WTC11 (cell line): ENCODE results near the gene ARMC8. TPM values are rescaled to one million over a fixed set of nuclear protein-coding genes. Genes with fewer than 3 reads are reported as not detected.

Source experiments
- ATAC-seq: fragments of 200-7000 bp; cut with Tn5 transposase; 2 replicates; pipeline ENCODE4 v1.10.0; 2021; ENCODE audit warnings: mild to moderate bottlenecking, moderate library complexity
- CTCF ChIA-PET: fragments of 300-600 bp; sonication (Branson Sonifier 250); formaldehyde crosslinking; loops from one replicate; lab custom pipeline; 2021; ENCODE audit warnings: antibody characterized with exemption; lab: Charles Lee
- POLR2A ChIA-PET: fragments of 350-600 bp; sonication (Branson Sonifier 250); formaldehyde crosslinking; loops from one replicate; lab custom pipeline; 2021; ENCODE audit warnings: antibody characterized with exemption; lab: Charles Lee
- DNase-seq: peaks from one replicate; pipeline ENCODE4 v3.0.0; 2021; ENCODE audit warnings: low spot score
- H3K27ac Mint-ChIP-seq: 2 replicates; pipeline ENCODE4 v1.8.0; 2021; ENCODE audit warnings: mixed read lengths
- H3K27me3 Mint-ChIP-seq: 2 replicates; pipeline ENCODE4 v1.8.0; 2021; ENCODE audit warnings: low read depth, mild to moderate bottlenecking, moderate library complexity, mixed read lengths
- H3K36me3 Mint-ChIP-seq: 2 replicates; pipeline ENCODE4 v1.8.0; 2021; ENCODE audit warnings: mixed read lengths
- H3K4me1 Mint-ChIP-seq: 2 replicates; pipeline ENCODE4 v1.8.0; 2022; ENCODE audit warnings: mixed read lengths
- H3K4me3 Mint-ChIP-seq: 2 replicates; pipeline ENCODE4 v1.8.0; 2021; ENCODE audit warnings: mild to moderate bottlenecking, moderate library complexity, mixed read lengths
- H3K9me3 Mint-ChIP-seq: 2 replicates; pipeline ENCODE4 v1.8.0; 2021; ENCODE audit warnings: mixed read lengths
- ATF1 ChIP-seq: sonication (generic); formaldehyde crosslinking; IDR thresholded peaks from 2 replicates; pipeline ENCODE4 v1.8.1; 2023; ENCODE audit warnings: mild to moderate bottlenecking, moderate library complexity, missing genetic modification reagents
- CREB1 ChIP-seq: sonication (generic); formaldehyde crosslinking; IDR thresholded peaks from 2 replicates; pipeline ENCODE4 v1.8.0; 2023; ENCODE audit warnings: mild to moderate bottlenecking, missing genetic modification reagents
- EMX1 ChIP-seq: fragments of 250-450 bp; sonication (Bioruptor Pico); IDR thresholded peaks from 2 replicates; pipeline ENCODE4 v1.8.0; 2021; ENCODE audit warnings: mild to moderate bottlenecking
- FOXJ3 ChIP-seq: sonication (generic); formaldehyde crosslinking; IDR thresholded peaks from 2 replicates; pipeline ENCODE4 v1.9.0; 2021; ENCODE audit warnings: missing genetic modification reagents, mild to moderate bottlenecking, borderline replicate concordance
- NR2C2 ChIP-seq: sonication (generic); formaldehyde crosslinking; IDR thresholded peaks from 2 replicates; pipeline ENCODE4 v1.8.0; 2022; ENCODE audit warnings: mild to moderate bottlenecking, missing genetic modification reagents
- OVOL2 ChIP-seq: fragments of 250-450 bp; sonication (Bioruptor Pico); IDR thresholded peaks from 2 replicates; pipeline ENCODE4 v1.9.0; 2021; ENCODE audit warnings: mild to moderate bottlenecking, borderline replicate concordance
- ZBTB21 ChIP-seq: sonication (generic); formaldehyde crosslinking; IDR thresholded peaks from 2 replicates; pipeline ENCODE4 v1.8.1; 2023; ENCODE audit warnings: mild to moderate bottlenecking, missing genetic modification reagents, borderline replicate concordance
- ZNF138 ChIP-seq: sonication (generic); formaldehyde crosslinking; conservative IDR thresholded peaks from 2 replicates; pipeline ENCODE4 v1.8.1; 2022; ENCODE audit warnings: mild to moderate bottlenecking, moderate library complexity, missing genetic modification reagents
- ZNF232 ChIP-seq: sonication (generic); formaldehyde crosslinking; IDR thresholded peaks from 2 replicates; pipeline ENCODE4 v1.8.0; 2022; ENCODE audit warnings: mild to moderate bottlenecking, missing genetic modification reagents
- ZNF317 ChIP-seq: sonication (generic); formaldehyde crosslinking; IDR thresholded peaks from 2 replicates; pipeline ENCODE4 v1.8.1; 2023; ENCODE audit warnings: low read depth, mild to moderate bottlenecking, moderate library complexity, missing genetic modification reagents, borderline replicate concordance
- total RNA-seq: library from RNA; stranded (reverse); gene quantifications from 3 replicates; pipeline ENCODE4 v1.2.3, GENCODE V29; 2021
- TF ChIP-seq, protein P1 (sequence below): fragments of 250-450 bp; sonication (Bioruptor Pico); IDR thresholded peaks from 2 replicates; pipeline ENCODE4 v1.9.0; 2021; ENCODE audit warnings: mild to moderate bottlenecking, borderline replicate concordance
- TF ChIP-seq, protein P2 (sequence below): fragments of 250-450 bp; sonication (Bioruptor Pico); conservative IDR thresholded peaks from 2 replicates; pipeline ENCODE4 v1.9.0; 2021; ENCODE audit warnings: mild to moderate bottlenecking
- TF ChIP-seq, protein P3 (sequence below): sonication (generic); formaldehyde crosslinking; IDR thresholded peaks from 2 replicates; pipeline ENCODE4 v1.8.0; 2022; ENCODE audit warnings: mild to moderate bottlenecking, missing genetic modification reagents
- TF ChIP-seq, protein P4 (sequence below): sonication (generic); formaldehyde crosslinking; IDR thresholded peaks from 2 replicates; pipeline ENCODE4 v1.8.1; 2023; ENCODE audit warnings: mild to moderate bottlenecking, missing genetic modification reagents, moderate library complexity
- TF ChIP-seq, protein P5 (sequence below): sonication (generic); formaldehyde crosslinking; IDR thresholded peaks from 2 replicates; pipeline ENCODE4 v1.8.1; 2022; ENCODE audit warnings: mild to moderate bottlenecking, moderate library complexity, missing genetic modification reagents
- TF ChIP-seq, protein P6 (sequence below): sonication (generic); formaldehyde crosslinking; IDR thresholded peaks from 2 replicates; pipeline ENCODE4 v1.8.0; 2022; ENCODE audit warnings: missing genetic modification reagents
- TF ChIP-seq, protein P7 (sequence below): sonication (generic); formaldehyde crosslinking; IDR thresholded peaks from 2 replicates; pipeline ENCODE4 v1.8.1; 2022; ENCODE audit warnings: missing genetic modification reagents, borderline replicate concordance
- TF ChIP-seq, protein P8 (sequence below): fragments of 250-450 bp; sonication (Bioruptor Pico); IDR thresholded peaks from 2 replicates; pipeline ENCODE4 v1.9.0; 2021; ENCODE audit warnings: mild to moderate bottlenecking

Gene ARMC8
- total RNA-seq, 1 experiment from 2014 or later = 44.9 TPM

DNA sequence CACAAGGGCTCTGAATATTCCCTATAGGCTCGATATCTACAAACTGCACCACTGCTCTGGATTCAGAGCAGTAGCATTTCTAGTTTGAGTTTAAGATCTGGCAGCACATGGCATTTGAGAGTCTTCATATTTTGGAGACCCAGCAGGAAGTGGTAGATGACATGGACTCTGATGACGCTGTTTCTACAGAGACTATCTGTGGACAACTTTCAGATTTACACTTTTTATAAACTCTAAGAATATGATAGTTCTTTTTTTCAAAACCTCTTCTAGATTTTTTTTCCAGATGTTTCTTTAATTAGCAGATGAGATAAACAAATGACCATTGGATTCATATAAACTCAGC lies 35.8 kb downstream of the ARMC8 start:
- TF ChIP-seq, protein P1, sequence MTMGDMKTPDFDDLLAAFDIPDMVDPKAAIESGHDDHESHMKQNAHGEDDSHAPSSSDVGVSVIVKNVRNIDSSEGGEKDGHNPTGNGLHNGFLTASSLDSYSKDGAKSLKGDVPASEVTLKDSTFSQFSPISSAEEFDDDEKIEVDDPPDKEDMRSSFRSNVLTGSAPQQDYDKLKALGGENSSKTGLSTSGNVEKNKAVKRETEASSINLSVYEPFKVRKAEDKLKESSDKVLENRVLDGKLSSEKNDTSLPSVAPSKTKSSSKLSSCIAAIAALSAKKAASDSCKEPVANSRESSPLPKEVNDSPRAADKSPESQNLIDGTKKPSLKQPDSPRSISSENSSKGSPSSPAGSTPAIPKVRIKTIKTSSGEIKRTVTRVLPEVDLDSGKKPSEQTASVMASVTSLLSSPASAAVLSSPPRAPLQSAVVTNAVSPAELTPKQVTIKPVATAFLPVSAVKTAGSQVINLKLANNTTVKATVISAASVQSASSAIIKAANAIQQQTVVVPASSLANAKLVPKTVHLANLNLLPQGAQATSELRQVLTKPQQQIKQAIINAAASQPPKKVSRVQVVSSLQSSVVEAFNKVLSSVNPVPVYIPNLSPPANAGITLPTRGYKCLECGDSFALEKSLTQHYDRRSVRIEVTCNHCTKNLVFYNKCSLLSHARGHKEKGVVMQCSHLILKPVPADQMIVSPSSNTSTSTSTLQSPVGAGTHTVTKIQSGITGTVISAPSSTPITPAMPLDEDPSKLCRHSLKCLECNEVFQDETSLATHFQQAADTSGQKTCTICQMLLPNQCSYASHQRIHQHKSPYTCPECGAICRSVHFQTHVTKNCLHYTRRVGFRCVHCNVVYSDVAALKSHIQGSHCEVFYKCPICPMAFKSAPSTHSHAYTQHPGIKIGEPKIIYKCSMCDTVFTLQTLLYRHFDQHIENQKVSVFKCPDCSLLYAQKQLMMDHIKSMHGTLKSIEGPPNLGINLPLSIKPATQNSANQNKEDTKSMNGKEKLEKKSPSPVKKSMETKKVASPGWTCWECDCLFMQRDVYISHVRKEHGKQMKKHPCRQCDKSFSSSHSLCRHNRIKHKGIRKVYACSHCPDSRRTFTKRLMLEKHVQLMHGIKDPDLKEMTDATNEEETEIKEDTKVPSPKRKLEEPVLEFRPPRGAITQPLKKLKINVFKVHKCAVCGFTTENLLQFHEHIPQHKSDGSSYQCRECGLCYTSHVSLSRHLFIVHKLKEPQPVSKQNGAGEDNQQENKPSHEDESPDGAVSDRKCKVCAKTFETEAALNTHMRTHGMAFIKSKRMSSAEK (CRISPR knock-in tag) = no peak
- TF ChIP-seq FOXJ3 (CRISPR knock-in tag) = no peak
- TF ChIP-seq ZBTB21 (CRISPR knock-in tag) = no peak
- no peak for TF ChIP-seq ZNF232 (CRISPR knock-in tag)
- TF ChIP-seq OVOL2 (CRISPR knock-in tag) = no peak
- TF ChIP-seq CREB1 (CRISPR knock-in tag) = no peak
- TF ChIP-seq ZNF317 (CRISPR knock-in tag) = no peak
- TF ChIP-seq, protein P2, sequence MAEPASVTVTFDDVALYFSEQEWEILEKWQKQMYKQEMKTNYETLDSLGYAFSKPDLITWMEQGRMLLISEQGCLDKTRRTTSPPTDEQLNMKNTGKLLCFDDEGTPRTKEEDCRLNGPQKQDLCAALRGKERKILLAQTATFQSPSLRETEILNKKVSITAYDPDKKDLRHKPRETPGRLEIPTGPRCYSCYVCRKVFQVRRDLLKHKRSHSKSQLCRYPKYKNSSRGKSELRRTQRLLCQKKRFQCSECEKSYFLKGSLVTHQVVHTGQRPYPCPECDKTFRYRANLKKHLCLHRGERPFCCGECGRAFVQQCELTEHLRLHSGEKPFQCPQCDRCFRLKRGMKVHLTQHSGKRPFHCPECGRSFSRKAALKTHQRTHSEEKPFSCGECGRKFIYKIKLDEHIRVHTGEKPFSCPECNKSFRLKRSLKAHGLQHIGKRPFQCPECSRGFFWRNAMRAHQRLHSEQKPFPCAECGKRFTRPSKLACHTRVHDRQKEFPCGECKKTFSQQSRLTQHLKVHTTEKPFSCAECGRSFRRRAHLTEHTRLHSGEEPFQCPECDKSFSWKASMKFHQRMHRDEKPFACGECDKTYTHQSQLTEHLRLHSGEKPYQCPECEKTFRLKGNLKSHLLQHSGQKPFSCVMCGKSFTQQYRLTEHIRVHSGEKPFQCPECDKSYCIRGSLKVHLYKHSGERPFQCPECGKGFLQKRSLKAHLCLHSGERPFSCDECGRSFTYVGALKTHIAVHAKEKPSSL (CRISPR knock-in tag) = no peak
- TF ChIP-seq, protein P3, sequence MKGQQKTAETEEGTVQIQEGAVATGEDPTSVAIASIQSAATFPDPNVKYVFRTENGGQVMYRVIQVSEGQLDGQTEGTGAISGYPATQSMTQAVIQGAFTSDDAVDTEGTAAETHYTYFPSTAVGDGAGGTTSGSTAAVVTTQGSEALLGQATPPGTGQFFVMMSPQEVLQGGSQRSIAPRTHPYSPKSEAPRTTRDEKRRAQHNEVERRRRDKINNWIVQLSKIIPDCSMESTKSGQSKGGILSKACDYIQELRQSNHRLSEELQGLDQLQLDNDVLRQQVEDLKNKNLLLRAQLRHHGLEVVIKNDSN (CRISPR knock-in tag) = no peak
- TF ChIP-seq ZNF138 = no peak
- TF ChIP-seq, protein P4, sequence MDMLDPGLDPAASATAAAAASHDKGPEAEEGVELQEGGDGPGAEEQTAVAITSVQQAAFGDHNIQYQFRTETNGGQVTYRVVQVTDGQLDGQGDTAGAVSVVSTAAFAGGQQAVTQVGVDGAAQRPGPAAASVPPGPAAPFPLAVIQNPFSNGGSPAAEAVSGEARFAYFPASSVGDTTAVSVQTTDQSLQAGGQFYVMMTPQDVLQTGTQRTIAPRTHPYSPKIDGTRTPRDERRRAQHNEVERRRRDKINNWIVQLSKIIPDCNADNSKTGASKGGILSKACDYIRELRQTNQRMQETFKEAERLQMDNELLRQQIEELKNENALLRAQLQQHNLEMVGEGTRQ = no peak
- TF ChIP-seq, protein P5, sequence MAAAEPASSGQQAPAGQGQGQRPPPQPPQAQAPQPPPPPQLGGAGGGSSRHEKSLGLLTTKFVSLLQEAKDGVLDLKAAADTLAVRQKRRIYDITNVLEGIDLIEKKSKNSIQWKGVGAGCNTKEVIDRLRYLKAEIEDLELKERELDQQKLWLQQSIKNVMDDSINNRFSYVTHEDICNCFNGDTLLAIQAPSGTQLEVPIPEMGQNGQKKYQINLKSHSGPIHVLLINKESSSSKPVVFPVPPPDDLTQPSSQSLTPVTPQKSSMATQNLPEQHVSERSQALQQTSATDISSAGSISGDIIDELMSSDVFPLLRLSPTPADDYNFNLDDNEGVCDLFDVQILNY (CRISPR knock-in tag) = no peak
- TF ChIP-seq, protein P6, sequence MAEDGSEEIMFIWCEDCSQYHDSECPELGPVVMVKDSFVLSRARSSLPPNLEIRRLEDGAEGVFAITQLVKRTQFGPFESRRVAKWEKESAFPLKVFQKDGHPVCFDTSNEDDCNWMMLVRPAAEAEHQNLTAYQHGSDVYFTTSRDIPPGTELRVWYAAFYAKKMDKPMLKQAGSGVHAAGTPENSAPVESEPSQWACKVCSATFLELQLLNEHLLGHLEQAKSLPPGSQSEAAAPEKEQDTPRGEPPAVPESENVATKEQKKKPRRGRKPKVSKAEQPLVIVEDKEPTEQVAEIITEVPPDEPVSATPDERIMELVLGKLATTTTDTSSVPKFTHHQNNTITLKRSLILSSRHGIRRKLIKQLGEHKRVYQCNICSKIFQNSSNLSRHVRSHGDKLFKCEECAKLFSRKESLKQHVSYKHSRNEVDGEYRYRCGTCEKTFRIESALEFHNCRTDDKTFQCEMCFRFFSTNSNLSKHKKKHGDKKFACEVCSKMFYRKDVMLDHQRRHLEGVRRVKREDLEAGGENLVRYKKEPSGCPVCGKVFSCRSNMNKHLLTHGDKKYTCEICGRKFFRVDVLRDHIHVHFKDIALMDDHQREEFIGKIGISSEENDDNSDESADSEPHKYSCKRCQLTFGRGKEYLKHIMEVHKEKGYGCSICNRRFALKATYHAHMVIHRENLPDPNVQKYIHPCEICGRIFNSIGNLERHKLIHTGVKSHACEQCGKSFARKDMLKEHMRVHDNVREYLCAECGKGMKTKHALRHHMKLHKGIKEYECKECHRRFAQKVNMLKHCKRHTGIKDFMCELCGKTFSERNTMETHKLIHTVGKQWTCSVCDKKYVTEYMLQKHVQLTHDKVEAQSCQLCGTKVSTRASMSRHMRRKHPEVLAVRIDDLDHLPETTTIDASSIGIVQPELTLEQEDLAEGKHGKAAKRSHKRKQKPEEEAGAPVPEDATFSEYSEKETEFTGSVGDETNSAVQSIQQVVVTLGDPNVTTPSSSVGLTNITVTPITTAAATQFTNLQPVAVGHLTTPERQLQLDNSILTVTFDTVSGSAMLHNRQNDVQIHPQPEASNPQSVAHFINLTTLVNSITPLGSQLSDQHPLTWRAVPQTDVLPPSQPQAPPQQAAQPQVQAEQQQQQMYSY (CRISPR knock-in tag) = no peak
- TF ChIP-seq, protein P7, sequence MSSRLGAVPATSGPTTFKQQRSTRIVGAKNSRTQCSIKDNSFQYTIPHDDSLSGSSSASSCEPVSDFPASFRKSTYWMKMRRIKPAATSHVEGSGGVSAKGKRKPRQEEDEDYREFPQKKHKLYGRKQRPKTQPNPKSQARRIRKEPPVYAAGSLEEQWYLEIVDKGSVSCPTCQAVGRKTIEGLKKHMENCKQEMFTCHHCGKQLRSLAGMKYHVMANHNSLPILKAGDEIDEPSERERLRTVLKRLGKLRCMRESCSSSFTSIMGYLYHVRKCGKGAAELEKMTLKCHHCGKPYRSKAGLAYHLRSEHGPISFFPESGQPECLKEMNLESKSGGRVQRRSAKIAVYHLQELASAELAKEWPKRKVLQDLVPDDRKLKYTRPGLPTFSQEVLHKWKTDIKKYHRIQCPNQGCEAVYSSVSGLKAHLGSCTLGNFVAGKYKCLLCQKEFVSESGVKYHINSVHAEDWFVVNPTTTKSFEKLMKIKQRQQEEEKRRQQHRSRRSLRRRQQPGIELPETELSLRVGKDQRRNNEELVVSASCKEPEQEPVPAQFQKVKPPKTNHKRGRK (CRISPR knock-in tag) = no peak
- no peak for TF ChIP-seq EMX1
- TF ChIP-seq, protein P8, sequence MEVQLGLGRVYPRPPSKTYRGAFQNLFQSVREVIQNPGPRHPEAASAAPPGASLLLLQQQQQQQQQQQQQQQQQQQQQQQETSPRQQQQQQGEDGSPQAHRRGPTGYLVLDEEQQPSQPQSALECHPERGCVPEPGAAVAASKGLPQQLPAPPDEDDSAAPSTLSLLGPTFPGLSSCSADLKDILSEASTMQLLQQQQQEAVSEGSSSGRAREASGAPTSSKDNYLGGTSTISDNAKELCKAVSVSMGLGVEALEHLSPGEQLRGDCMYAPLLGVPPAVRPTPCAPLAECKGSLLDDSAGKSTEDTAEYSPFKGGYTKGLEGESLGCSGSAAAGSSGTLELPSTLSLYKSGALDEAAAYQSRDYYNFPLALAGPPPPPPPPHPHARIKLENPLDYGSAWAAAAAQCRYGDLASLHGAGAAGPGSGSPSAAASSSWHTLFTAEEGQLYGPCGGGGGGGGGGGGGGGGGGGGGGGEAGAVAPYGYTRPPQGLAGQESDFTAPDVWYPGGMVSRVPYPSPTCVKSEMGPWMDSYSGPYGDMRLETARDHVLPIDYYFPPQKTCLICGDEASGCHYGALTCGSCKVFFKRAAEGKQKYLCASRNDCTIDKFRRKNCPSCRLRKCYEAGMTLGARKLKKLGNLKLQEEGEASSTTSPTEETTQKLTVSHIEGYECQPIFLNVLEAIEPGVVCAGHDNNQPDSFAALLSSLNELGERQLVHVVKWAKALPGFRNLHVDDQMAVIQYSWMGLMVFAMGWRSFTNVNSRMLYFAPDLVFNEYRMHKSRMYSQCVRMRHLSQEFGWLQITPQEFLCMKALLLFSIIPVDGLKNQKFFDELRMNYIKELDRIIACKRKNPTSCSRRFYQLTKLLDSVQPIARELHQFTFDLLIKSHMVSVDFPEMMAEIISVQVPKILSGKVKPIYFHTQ (CRISPR knock-in tag) = no peak
- TF ChIP-seq NR2C2 (CRISPR knock-in tag) = no peak
- no peak for TF ChIP-seq ATF1 (CRISPR knock-in tag)
- H3K9me3 Mint-ChIP-seq = no peaks in the 10 kb centered on the region
- no peak for DNase-seq
- ChIA-PET CTCF (no interaction called here), POLR2A (no interaction called here)
- no peak for ATAC-seq
- H3K36me3 Mint-ChIP-seq = peaks cover 35% of the 10 kb centered on the region
- H3K27me3 Mint-ChIP-seq = no peaks in the 10 kb centered on the region
- H3K4me3 Mint-ChIP-seq = no peak overlapping the region
- H3K27ac Mint-ChIP-seq = no peak overlapping the region
- peaks cover 13% of the 10 kb centered on the region for H3K4me1 Mint-ChIP-seq
